Measurements from ENCODE around the gene DDIAS. TPM values are rescaled to one million over a fixed set of nuclear protein-coding genes. Genes with fewer than 3 reads are reported as not detected.

Gene DDIAS
- total and polyA plus RNA-seq, 2 donors (not counting 1 experiment from before 2014, with no cell fraction given), result 1.7 to 3.3 TPM

DNA sequence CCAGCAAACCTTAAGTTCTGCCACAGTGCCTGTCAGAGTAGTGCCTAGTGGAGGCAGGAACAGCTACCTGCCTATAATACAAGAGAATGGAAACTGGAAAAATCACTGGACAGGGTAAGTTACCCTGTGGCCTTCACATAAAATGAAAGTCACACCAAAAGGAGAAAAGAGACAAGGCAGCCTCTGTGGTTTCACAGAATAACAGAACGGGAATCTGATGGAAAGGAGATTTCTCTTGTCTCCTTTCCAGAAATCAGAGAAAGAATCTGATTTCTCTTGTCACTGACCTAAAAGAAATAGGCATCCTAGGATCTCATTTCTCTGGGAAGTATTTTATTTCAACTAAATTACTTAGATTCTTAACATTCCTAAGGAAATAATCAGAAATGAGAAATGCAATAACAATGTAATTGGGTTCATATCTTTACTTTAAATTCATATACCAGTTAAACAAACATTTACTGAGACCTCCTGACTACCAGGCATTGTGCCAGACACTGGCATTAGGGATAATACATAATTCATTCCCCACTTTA is 42.9 kb upstream of the DDIAS start:
- no peak for DNase-seq
- Histone ChIP-seq H3K9me3 (ENCODE audit: control extremely low read depth in 1 of 3, control insufficient read depth in 2 of 3, insufficient read depth in 1 of 3, low read length in 2 of 3) (peaks cover 0 to 3% (median 0%) of the 10 kb centered on the region in 3 donors), H4K20me1 (ENCODE audit: control insufficient read depth, insufficient read depth, low read length, poor library complexity, severe bottlenecking) (peaks cover 9% of the 10 kb centered on the region), H3K36me3 (replicated peaks in 1 of 2; ENCODE audit: control extremely low read depth in 1 of 2, control insufficient read depth in 1 of 2, extremely low read depth in 1 of 2, insufficient read depth in 2 of 2, low read length in 1 of 2) (peaks cover 15 to 20% of the 10 kb centered on the region in 2 experiments), H3K79me2 (ENCODE audit: control insufficient read depth, insufficient read depth, low read length) (peaks cover 42% of the 10 kb centered on the region), H3K4me1 (ENCODE audit: control insufficient read depth in 2 of 2, insufficient read depth in 2 of 2, low read length in 2 of 2) (no peaks in the 10 kb centered on the region), H3K27ac (ENCODE audit: low read length in 2 of 2) (peak overlapping the region in 1 of 2 donors; percentile 11), H3K4me2 (replicated peaks; ENCODE audit: low read depth, low read length, poor library complexity, severe bottlenecking) (no peak overlapping the region), H3K4me3 (ENCODE audit: control extremely low read depth in 1 of 5, extremely low read depth in 1 of 5, insufficient read depth in 1 of 5, low read depth in 2 of 5, low read length in 4 of 5) (no peak overlapping the region), H2AFZ (ENCODE audit: insufficient read depth, low read depth, low read length, poor library complexity, severe bottlenecking) (no peak overlapping the region), H3K9ac (ENCODE audit: low read length) (no peak overlapping the region), H3K27me3 (replicated peaks in 1 of 4; ENCODE audit: control extremely low read depth in 1 of 4, control insufficient read depth in 3 of 4, insufficient read depth in 4 of 4, low read length in 3 of 4) (no peaks in the 10 kb centered on the region)
- intact Hi-C loops (cut with micrococcal nuclease), result no loop called here
- ChIA-PET CTCF (interaction anchor here (1.5 kb wide), 1 partner anchor 9 kb away, joined by 5 read pairs; no protein-coding TSS in a partner anchor), POLR2A (interaction anchor here (0.5 kb wide), 1 partner anchor 365 kb away, joined by 5 read pairs; no protein-coding TSS in a partner anchor)
- Mint-ChIP-seq H3K27ac (no peak overlapping the region), H3K4me1 (peaks cover 11% of the 10 kb centered on the region), H3K9me3 (ENCODE audit: insufficient read depth) (no peaks in the 10 kb centered on the region), H3K4me3 (no peak overlapping the region), H3K27me3 (no peaks in the 10 kb centered on the region)
- ATAC-seq (ENCODE audit: low read depth), result no peak
- no CpG with 5 or more reads among the region's 1 CpG for WGBS (ENCODE audit: insufficient coverage)
- no peak for TF ChIP-seq EZH2 (IDR thresholded peaks at IDR 0.05; ENCODE audit: borderline replicate concordance, insufficient read depth, low read depth, low read length, poor library complexity, severe bottlenecking)

DNA sequence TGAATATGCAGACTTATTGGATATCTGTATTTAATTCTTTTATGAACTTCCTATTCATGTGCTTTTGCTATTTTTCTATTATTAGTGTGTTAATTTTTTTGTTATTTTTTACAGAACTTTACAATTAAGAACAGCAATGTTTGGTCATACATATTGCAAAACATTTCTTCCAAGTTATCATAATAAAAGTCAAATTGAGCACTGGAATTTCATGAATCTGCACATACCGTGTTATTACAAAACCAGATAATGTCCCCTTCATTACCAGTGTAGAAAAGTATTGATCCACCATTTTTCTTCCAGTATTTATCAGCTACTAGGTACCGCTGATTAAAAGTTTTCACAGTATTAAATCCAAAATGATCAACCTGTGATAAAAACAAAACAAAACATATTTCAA is 41.8 kb upstream of the DDIAS start:
- H3K4me3 ChIP-seq (ENCODE audit: control extremely low read depth in 1 of 5, extremely low read depth in 1 of 5, insufficient read depth in 1 of 5, low read depth in 2 of 5, low read length in 4 of 5), result no peak overlapping the region
- peaks cover 0 to 3% (median 0%) of the 10 kb centered on the region in 3 donors for H3K9me3 ChIP-seq (ENCODE audit: control extremely low read depth in 1 of 3, control insufficient read depth in 2 of 3, insufficient read depth in 1 of 3, low read length in 2 of 3)
- peaks cover 15 to 20% of the 10 kb centered on the region in 2 experiments for H3K36me3 ChIP-seq (replicated peaks in 1 of 2; ENCODE audit: control extremely low read depth in 1 of 2, control insufficient read depth in 1 of 2, extremely low read depth in 1 of 2, insufficient read depth in 2 of 2, low read length in 1 of 2)
- ATAC-seq (ENCODE audit: low read depth) (no peak), DNase-seq (no peak)
- H3K4me2 ChIP-seq (replicated peaks; ENCODE audit: low read depth, low read length, poor library complexity, severe bottlenecking), result no peak overlapping the region
- intact Hi-C loops (cut with micrococcal nuclease), result no loop called here
- H3K4me1 Mint-ChIP-seq, result peaks cover 5% of the 10 kb centered on the region
- H3K9ac ChIP-seq (ENCODE audit: low read length), result no peak overlapping the region
- H3K4me1 ChIP-seq (ENCODE audit: control insufficient read depth in 2 of 2, insufficient read depth in 2 of 2, low read length in 2 of 2), result no peaks in the 10 kb centered on the region
- H2AFZ ChIP-seq (ENCODE audit: insufficient read depth, low read depth, low read length, poor library complexity, severe bottlenecking), result no peak overlapping the region
- no peaks in the 10 kb centered on the region for H3K9me3 Mint-ChIP-seq (ENCODE audit: insufficient read depth)
- CTCF ChIA-PET, result interaction anchor here (1.5 kb wide), 1 partner anchor 8 kb away, joined by 5 read pairs; no protein-coding TSS in a partner anchor
- 83% methylated on average over 1 of the region's 2 CpGs for WGBS (ENCODE audit: insufficient coverage)
- POLR2A ChIA-PET, result no interaction called here
- no peak overlapping the region for H3K4me3 Mint-ChIP-seq
- H3K27me3 Mint-ChIP-seq, result no peaks in the 10 kb centered on the region
- TF ChIP-seq CTCF (IDR thresholded peaks at IDR 0.05), result no peak
- no peak for TF ChIP-seq EZH2 (IDR thresholded peaks at IDR 0.05; ENCODE audit: borderline replicate concordance, insufficient read depth, low read depth, low read length, poor library complexity, severe bottlenecking)
- peaks cover 17% of the 10 kb centered on the region for H4K20me1 ChIP-seq (ENCODE audit: control insufficient read depth, insufficient read depth, low read length, poor library complexity, severe bottlenecking)
- no peak overlapping the region for H3K27ac ChIP-seq (ENCODE audit: low read length in 2 of 2)
- peaks cover 46% of the 10 kb centered on the region for H3K79me2 ChIP-seq (ENCODE audit: control insufficient read depth, insufficient read depth, low read length)
- no peaks in the 10 kb centered on the region for H3K27me3 ChIP-seq (replicated peaks in 1 of 4; ENCODE audit: control extremely low read depth in 1 of 4, control insufficient read depth in 3 of 4, insufficient read depth in 4 of 4, low read length in 3 of 4)
- no peak overlapping the region for H3K27ac Mint-ChIP-seq
